Prostate gland (tissue), 2 donors: ENCODE measurements around the gene CLINT1.

Source experiments
- POLR2A ChIP-seq: fragments of 450-650 bp; IDR thresholded peaks from one replicate; pipeline ENCODE4 v1.6.1; 2016; ENCODE audit warnings: antibody characterized with exemption, mild to moderate bottlenecking
- TF ChIP-seq, protein P1 (sequence below), 4 experiments: fragments of 200-600 bp in 2 of 4; fragments of 450-650 bp in 2 of 4; sonication (generic) in 2 of 4; IDR thresholded peaks; 1 replicate in 3 of 4; 2 replicates in 1 of 4; pipeline ENCODE4 v1.5.1; 2016 to 2019; ENCODE audit warnings: antibody characterized with exemption in 4 of 4, mild to moderate bottlenecking in 2 of 4, moderate library complexity in 2 of 4

DNA sequence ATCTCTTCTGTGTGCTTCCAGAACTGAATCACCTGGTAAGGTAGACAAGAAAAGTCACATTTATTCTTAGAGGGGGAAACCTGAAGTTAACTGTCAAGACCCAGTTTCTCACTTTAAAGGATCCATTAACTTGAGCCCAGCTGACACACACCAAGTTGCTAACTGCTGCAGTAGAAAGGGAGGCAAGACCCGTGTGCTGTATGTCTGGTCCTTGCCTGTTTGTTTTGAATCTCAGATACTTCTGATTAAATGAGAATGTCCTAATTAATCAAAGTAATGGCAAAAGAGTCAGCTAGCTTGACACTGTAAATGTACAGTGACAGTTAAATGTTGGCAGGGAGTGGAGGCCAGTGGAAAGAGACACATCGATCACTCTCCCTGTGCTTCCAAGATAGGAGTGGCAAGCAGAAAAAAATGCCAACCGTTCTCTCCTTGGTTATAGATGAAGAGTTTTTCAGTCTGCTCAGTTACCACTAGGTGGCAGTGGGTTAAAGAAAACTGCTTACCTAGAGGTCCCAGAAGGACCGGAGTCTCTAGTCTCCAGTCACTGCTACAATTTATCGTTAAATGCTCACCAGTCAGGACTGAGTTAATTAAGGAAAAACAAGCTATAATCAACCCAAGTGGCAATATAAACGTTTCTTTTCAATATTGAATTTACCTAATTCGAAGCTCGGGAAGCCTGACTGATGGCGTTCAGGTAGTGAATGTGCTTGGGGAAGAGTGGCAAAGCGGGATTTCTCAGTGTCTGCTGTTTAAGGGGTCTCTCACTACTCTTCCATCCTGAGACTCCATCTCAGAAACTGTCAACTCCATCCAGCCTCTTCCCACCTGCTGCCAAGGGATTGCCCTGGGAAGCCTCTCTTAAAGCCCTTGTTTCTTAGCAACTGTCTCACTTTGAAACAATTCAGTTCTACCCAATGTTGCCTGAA is 97.0 kb downstream of the CLINT1 start:
- TF ChIP-seq, protein P1, sequence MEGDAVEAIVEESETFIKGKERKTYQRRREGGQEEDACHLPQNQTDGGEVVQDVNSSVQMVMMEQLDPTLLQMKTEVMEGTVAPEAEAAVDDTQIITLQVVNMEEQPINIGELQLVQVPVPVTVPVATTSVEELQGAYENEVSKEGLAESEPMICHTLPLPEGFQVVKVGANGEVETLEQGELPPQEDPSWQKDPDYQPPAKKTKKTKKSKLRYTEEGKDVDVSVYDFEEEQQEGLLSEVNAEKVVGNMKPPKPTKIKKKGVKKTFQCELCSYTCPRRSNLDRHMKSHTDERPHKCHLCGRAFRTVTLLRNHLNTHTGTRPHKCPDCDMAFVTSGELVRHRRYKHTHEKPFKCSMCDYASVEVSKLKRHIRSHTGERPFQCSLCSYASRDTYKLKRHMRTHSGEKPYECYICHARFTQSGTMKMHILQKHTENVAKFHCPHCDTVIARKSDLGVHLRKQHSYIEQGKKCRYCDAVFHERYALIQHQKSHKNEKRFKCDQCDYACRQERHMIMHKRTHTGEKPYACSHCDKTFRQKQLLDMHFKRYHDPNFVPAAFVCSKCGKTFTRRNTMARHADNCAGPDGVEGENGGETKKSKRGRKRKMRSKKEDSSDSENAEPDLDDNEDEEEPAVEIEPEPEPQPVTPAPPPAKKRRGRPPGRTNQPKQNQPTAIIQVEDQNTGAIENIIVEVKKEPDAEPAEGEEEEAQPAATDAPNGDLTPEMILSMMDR (IDR thresholded peaks at IDR 0.05), result peak; percentile 47 to 76 (median 66)
- TF ChIP-seq POLR2A, result no peak
